ENCODE results near the gene FBP1.

Gene FBP1

DNA sequence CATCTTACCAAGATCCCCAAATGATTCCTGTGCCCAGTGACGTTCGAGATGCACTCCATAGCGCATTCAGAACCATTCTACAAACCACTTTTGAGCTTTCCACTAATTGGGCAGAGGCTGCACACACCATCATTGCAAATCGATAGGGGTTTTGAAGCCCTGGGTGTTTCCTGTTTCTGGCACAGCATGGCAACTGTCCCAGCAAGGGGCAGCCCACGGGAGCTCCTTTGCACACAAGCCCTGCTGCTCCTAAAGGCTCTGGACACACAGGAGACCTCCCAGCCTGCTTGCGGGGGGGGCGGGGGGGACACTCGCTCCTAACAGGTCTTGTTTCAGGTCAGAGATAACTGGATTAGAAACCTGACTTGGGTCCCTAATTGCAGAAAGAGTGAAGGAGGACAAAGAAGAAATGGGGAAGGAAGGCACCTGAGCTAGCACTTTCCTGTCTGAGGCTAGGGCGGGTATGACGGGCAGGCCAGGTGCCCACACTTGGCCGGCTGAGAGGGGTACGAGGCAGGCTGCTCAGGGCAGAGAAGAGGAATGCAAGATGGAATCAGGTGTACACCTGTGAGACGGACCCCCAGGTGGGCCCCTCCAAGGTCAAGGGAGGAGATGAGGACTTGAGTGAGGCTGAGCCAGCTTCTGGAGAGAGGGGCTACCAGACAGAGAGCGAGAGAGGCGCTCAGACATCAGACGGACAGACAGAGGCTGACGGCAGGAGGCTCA is 820 bp downstream of the FBP1 start:
- H3K27me3 ChIP-seq (ENCODE audit: control insufficient read depth in 1 of 2, insufficient read depth in 2 of 2, low read length in 2 of 2): peaks cover 14 to 16% of the 10 kb centered on the region in 2 donors
- no peaks in the 10 kb centered on the region for H3K36me3 ChIP-seq (ENCODE audit: control insufficient read depth in 2 of 2, insufficient read depth in 2 of 2, low read length in 2 of 2)
- H3K27ac ChIP-seq (ENCODE audit: low read length): no peak overlapping the region
- H3K4me3 ChIP-seq (ENCODE audit: low read length in 2 of 2): peak overlapping the region; percentile 54 to 73
- H3K9me3 ChIP-seq (ENCODE audit: control insufficient read depth in 2 of 2, low read length in 2 of 2): no peaks in the 10 kb centered on the region
- peak overlapping the region in 1 of 2 donors; percentile 33 for H3K9ac ChIP-seq (ENCODE audit: low read length in 2 of 2)
- peaks cover 6% of the 10 kb centered on the region for H3K4me1 ChIP-seq (ENCODE audit: control insufficient read depth, insufficient read depth, low read length)

DNA sequence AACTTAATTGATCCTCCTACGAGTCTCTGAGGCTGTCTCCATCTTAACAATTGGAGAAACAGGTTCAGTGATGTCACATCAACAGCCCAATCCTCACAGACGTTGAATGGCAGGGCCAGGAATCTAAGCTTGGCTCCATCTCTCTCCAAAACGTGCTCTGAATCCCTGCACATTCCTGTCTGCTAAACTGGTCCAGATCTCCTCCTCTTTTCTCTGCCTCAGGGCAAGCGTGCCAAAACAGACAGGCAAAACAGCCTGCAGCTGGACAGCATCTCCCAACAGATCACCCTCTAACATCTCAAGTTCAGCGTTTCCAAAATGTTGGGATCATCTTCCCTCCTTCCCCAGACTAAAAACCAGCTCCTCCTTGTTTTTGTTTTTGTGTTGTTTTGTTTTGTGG is 6.6 kb downstream of the FBP1 start:
- H3K27ac ChIP-seq (ENCODE audit: low read length): no peak overlapping the region
- H3K4me3 ChIP-seq (ENCODE audit: low read length in 2 of 2): no peak overlapping the region
- H3K9me3 ChIP-seq (ENCODE audit: control insufficient read depth in 2 of 2, low read length in 2 of 2): no peaks in the 10 kb centered on the region
- no peak overlapping the region for H3K9ac ChIP-seq (ENCODE audit: low read length in 2 of 2)
- no peaks in the 10 kb centered on the region for H3K4me1 ChIP-seq (ENCODE audit: control insufficient read depth, insufficient read depth, low read length)
- H3K27me3 ChIP-seq (ENCODE audit: control insufficient read depth in 1 of 2, insufficient read depth in 2 of 2, low read length in 2 of 2): peaks cover 0 to 2% of the 10 kb centered on the region in 2 donors
- no peaks in the 10 kb centered on the region for H3K36me3 ChIP-seq (ENCODE audit: control insufficient read depth in 2 of 2, insufficient read depth in 2 of 2, low read length in 2 of 2)

GRCh38 chr9:94631599-94631998 is 7.7 kb downstream of the FBP1 start:
- Histone ChIP-seq H3K9ac (ENCODE audit: low read length in 2 of 2) (no peak overlapping the region), H3K36me3 (ENCODE audit: control insufficient read depth in 2 of 2, insufficient read depth in 2 of 2, low read length in 2 of 2) (no peaks in the 10 kb centered on the region), H3K4me3 (ENCODE audit: low read length in 2 of 2) (no peak overlapping the region), H3K27me3 (ENCODE audit: control insufficient read depth in 1 of 2, insufficient read depth in 2 of 2, low read length in 2 of 2) (no peaks in the 10 kb centered on the region), H3K4me1 (ENCODE audit: control insufficient read depth, insufficient read depth, low read length) (no peaks in the 10 kb centered on the region), H3K27ac (ENCODE audit: low read length) (no peak overlapping the region), H3K9me3 (ENCODE audit: control insufficient read depth in 2 of 2, low read length in 2 of 2) (no peaks in the 10 kb centered on the region)

DNA sequence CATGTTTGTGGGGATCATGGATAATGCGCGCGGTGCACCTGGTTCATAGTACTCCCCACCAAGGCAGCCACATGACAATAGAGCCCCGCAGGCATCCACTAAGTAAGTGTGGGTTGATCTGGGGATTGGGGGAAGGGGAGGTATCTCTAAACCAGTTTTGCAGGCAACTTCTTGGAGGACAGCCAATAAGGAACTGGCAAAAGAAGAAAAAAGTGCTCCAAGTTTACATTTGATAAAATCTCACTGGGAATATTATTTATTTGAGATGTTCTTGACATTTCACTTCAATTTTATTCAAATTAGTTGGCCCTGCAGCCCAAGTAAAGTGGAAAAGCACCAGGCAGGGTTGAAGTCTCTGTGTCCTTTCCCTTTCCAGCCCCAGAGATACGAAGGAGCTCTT is 8.5 kb downstream of the FBP1 start:
- H3K4me3 ChIP-seq (ENCODE audit: low read length in 2 of 2): no peak overlapping the region
- no peaks in the 10 kb centered on the region for H3K9me3 ChIP-seq (ENCODE audit: control insufficient read depth in 2 of 2, low read length in 2 of 2)
- no peak overlapping the region for H3K9ac ChIP-seq (ENCODE audit: low read length in 2 of 2)
- no peaks in the 10 kb centered on the region for H3K27me3 ChIP-seq (ENCODE audit: control insufficient read depth in 1 of 2, insufficient read depth in 2 of 2, low read length in 2 of 2)
- no peaks in the 10 kb centered on the region for H3K36me3 ChIP-seq (ENCODE audit: control insufficient read depth in 2 of 2, insufficient read depth in 2 of 2, low read length in 2 of 2)
- no peaks in the 10 kb centered on the region for H3K4me1 ChIP-seq (ENCODE audit: control insufficient read depth, insufficient read depth, low read length)
- H3K27ac ChIP-seq (ENCODE audit: low read length): no peak overlapping the region

DNA sequence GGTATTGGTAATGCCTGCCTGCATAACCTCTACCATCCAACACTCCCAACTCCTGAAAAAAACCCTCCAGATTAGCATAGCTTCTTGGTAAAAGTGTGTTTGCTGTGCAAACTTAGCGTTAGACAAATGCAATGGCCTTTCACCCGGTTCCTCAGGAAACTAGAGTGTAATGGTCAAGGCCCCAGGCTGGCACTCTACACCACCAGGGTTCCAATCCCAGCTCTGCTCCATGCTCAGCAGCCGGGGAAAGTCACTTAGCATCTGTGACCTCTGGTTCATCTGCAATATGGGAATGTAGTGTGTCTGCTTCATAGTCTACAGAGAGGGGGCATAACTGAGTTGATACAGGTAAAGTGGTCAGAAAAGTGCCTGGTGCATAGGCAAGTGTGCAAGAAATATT is 9.0 kb downstream of the FBP1 start:
- no peak overlapping the region for H3K27ac ChIP-seq (ENCODE audit: low read length)
- no peaks in the 10 kb centered on the region for H3K9me3 ChIP-seq (ENCODE audit: control insufficient read depth in 2 of 2, low read length in 2 of 2)
- H3K4me3 ChIP-seq (ENCODE audit: low read length in 2 of 2): no peak overlapping the region
- no peaks in the 10 kb centered on the region for H3K27me3 ChIP-seq (ENCODE audit: control insufficient read depth in 1 of 2, insufficient read depth in 2 of 2, low read length in 2 of 2)
- H3K9ac ChIP-seq (ENCODE audit: low read length in 2 of 2): no peak overlapping the region
- H3K4me1 ChIP-seq (ENCODE audit: control insufficient read depth, insufficient read depth, low read length): no peaks in the 10 kb centered on the region
- H3K36me3 ChIP-seq (ENCODE audit: control insufficient read depth in 2 of 2, insufficient read depth in 2 of 2, low read length in 2 of 2): no peaks in the 10 kb centered on the region

GRCh38 chr9:94627287-94627686 is 12.0 kb downstream of the FBP1 start:
- H3K4me3 ChIP-seq (ENCODE audit: low read length in 2 of 2): no peak overlapping the region
- H3K36me3 ChIP-seq (ENCODE audit: control insufficient read depth in 2 of 2, insufficient read depth in 2 of 2, low read length in 2 of 2): no peaks in the 10 kb centered on the region
- H3K9me3 ChIP-seq (ENCODE audit: control insufficient read depth in 2 of 2, low read length in 2 of 2): no peaks in the 10 kb centered on the region
- H3K4me1 ChIP-seq (ENCODE audit: control insufficient read depth, insufficient read depth, low read length): no peaks in the 10 kb centered on the region
- no peak overlapping the region for H3K27ac ChIP-seq (ENCODE audit: low read length)
- H3K27me3 ChIP-seq (ENCODE audit: control insufficient read depth in 1 of 2, insufficient read depth in 2 of 2, low read length in 2 of 2): peaks cover 0 to 2% of the 10 kb centered on the region in 2 donors
- no peak overlapping the region for H3K9ac ChIP-seq (ENCODE audit: low read length in 2 of 2)

- Histone ChIP-seq H3K27me3 (ENCODE audit: control insufficient read depth in 1 of 2, insufficient read depth in 2 of 2, low read length in 2 of 2) (peaks cover 0 to 2% of the 10 kb centered on the region in 2 donors), H3K4me1 (ENCODE audit: control insufficient read depth, insufficient read depth, low read length) (no peaks in the 10 kb centered on the region), H3K27ac (ENCODE audit: low read length) (no peak overlapping the region), H3K4me3 (ENCODE audit: low read length in 2 of 2) (no peak overlapping the region), H3K36me3 (ENCODE audit: control insufficient read depth in 2 of 2, insufficient read depth in 2 of 2, low read length in 2 of 2) (no peaks in the 10 kb centered on the region), H3K9ac (ENCODE audit: low read length in 2 of 2) (no peak overlapping the region), H3K9me3 (ENCODE audit: control insufficient read depth in 2 of 2, low read length in 2 of 2) (no peaks in the 10 kb centered on the region)
Measured at GRCh38 chr9:94625835-94626234, 13.5 kb downstream of the FBP1 start.

- Histone ChIP-seq H3K36me3 (ENCODE audit: control insufficient read depth in 2 of 2, insufficient read depth in 2 of 2, low read length in 2 of 2) (no peaks in the 10 kb centered on the region), H3K27ac (ENCODE audit: low read length) (no peak overlapping the region), H3K4me1 (ENCODE audit: control insufficient read depth, insufficient read depth, low read length) (no peaks in the 10 kb centered on the region), H3K27me3 (ENCODE audit: control insufficient read depth in 1 of 2, insufficient read depth in 2 of 2, low read length in 2 of 2) (peaks cover 0 to 2% of the 10 kb centered on the region in 2 donors), H3K4me3 (ENCODE audit: low read length in 2 of 2) (no peak overlapping the region), H3K9me3 (ENCODE audit: control insufficient read depth in 2 of 2, low read length in 2 of 2) (no peaks in the 10 kb centered on the region), H3K9ac (ENCODE audit: low read length in 2 of 2) (no peak overlapping the region)
Measured at GRCh38 chr9:94624629-94625028, 14.7 kb downstream of the FBP1 start.

- H3K9me3 ChIP-seq (ENCODE audit: control insufficient read depth in 2 of 2, low read length in 2 of 2): no peaks in the 10 kb centered on the region
- H3K36me3 ChIP-seq (ENCODE audit: control insufficient read depth in 2 of 2, insufficient read depth in 2 of 2, low read length in 2 of 2): no peaks in the 10 kb centered on the region
- no peak overlapping the region for H3K27ac ChIP-seq (ENCODE audit: low read length)
- H3K27me3 ChIP-seq (ENCODE audit: control insufficient read depth in 1 of 2, insufficient read depth in 2 of 2, low read length in 2 of 2): peaks cover 0 to 2% of the 10 kb centered on the region in 2 donors
- H3K4me1 ChIP-seq (ENCODE audit: control insufficient read depth, insufficient read depth, low read length): no peaks in the 10 kb centered on the region
- no peak overlapping the region for H3K9ac ChIP-seq (ENCODE audit: low read length in 2 of 2)
- no peak overlapping the region for H3K4me3 ChIP-seq (ENCODE audit: low read length in 2 of 2)
Measured at GRCh38 chr9:94623253-94623652, 16.1 kb downstream of the FBP1 start.

GRCh38 chr9:94622087-94622800 is 17.1 kb downstream of the FBP1 start:
- Histone ChIP-seq H3K9me3 (ENCODE audit: control insufficient read depth in 2 of 2, low read length in 2 of 2) (no peaks in the 10 kb centered on the region), H3K27ac (ENCODE audit: low read length) (no peak overlapping the region), H3K4me3 (ENCODE audit: low read length in 2 of 2) (no peak overlapping the region), H3K9ac (ENCODE audit: low read length in 2 of 2) (no peak overlapping the region), H3K4me1 (ENCODE audit: control insufficient read depth, insufficient read depth, low read length) (no peaks in the 10 kb centered on the region), H3K27me3 (ENCODE audit: control insufficient read depth in 1 of 2, insufficient read depth in 2 of 2, low read length in 2 of 2) (peaks cover 0 to 2% of the 10 kb centered on the region in 2 donors), H3K36me3 (ENCODE audit: control insufficient read depth in 2 of 2, insufficient read depth in 2 of 2, low read length in 2 of 2) (no peaks in the 10 kb centered on the region)

DNA sequence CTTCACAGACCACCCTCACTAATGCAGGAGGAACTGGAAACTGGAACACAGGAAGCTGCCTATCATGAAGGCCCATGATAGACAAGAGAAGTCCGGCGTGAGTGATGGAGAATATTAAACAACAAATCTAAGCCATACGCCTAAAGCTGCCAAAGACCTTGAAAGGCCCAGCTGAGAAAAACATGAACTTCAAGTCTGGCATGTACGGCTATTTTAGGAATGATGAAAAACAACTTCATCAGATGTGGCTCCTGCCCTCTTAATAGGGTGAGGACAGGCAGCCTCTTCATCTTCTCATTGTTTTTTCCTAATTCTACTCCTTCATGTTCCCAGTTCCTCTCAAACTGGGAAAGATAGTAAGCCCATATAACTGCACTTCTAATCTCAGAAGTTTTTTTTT is 20.3 kb downstream of the FBP1 start:
- Histone ChIP-seq H3K27me3 (ENCODE audit: control insufficient read depth in 1 of 2, insufficient read depth in 2 of 2, low read length in 2 of 2) (peaks cover 0 to 2% of the 10 kb centered on the region in 2 donors), H3K4me1 (ENCODE audit: control insufficient read depth, insufficient read depth, low read length) (no peaks in the 10 kb centered on the region), H3K27ac (ENCODE audit: low read length) (no peak overlapping the region), H3K4me3 (ENCODE audit: low read length in 2 of 2) (no peak overlapping the region), H3K9ac (ENCODE audit: low read length in 2 of 2) (no peak overlapping the region), H3K9me3 (ENCODE audit: control insufficient read depth in 2 of 2, low read length in 2 of 2) (no peaks in the 10 kb centered on the region), H3K36me3 (ENCODE audit: control insufficient read depth in 2 of 2, insufficient read depth in 2 of 2, low read length in 2 of 2) (no peaks in the 10 kb centered on the region)
